SK-N-SH treated with all-trans-retinoic acid at 6 μM for 48 hours (cell line): ENCODE data around the gene IQUB.

Source experiments
- ATAC-seq: fragments of 200-7000 bp; cut with Tn5 transposase; 3 replicates; pipeline ENCODE4 v1.9.1; 2020; ENCODE audit warnings: mild to moderate bottlenecking, moderate library complexity
- ARNTL ChIP-seq: fragments of 450-650 bp; formaldehyde crosslinking; IDR thresholded peaks from 2 replicates; pipeline ENCODE4 v1.5.0; 2020; ENCODE audit warnings: low read depth, mild to moderate bottlenecking, moderate library complexity, borderline replicate concordance
- BACH2 ChIP-seq: fragments of 250-450 bp; sonication (Bioruptor Pico); IDR thresholded peaks from 2 replicates; pipeline ENCODE4 v1.9.0; 2021; ENCODE audit warnings: mild to moderate bottlenecking, borderline replicate concordance
- CSDC2 ChIP-seq: fragments of 250-450 bp; sonication (Bioruptor Pico); IDR thresholded peaks from 2 replicates; pipeline ENCODE4 v1.5.0; 2020; ENCODE audit warnings: mild to moderate bottlenecking, moderate library complexity
- ESRRG ChIP-seq: fragments of 250-450 bp; sonication (Bioruptor Pico); IDR thresholded peaks from 2 replicates; pipeline ENCODE4 v1.6.1; 2021; ENCODE audit warnings: mild to moderate bottlenecking
- ISL1 ChIP-seq: fragments of 250-450 bp; sonication (Bioruptor Pico); IDR thresholded peaks from 2 replicates; pipeline ENCODE4 v2.1.2; 2022; ENCODE audit warnings: mild to moderate bottlenecking, moderate library complexity
- OSR1 ChIP-seq: fragments of 250-450 bp; sonication (Bioruptor Pico); IDR thresholded peaks from 2 replicates; pipeline ENCODE4 v1.8.0; 2022; ENCODE audit warnings: moderate library complexity, mild to moderate bottlenecking, inconsistent platforms
- PATZ1 ChIP-seq: fragments of 250-450 bp; sonication (Bioruptor Pico); IDR thresholded peaks from 2 replicates; pipeline ENCODE4 v1.8.0; 2020; ENCODE audit warnings: mild to moderate bottlenecking, moderate library complexity, borderline replicate concordance
- POU6F1 ChIP-seq: fragments of 250-450 bp; sonication (Bioruptor Pico); IDR thresholded peaks from 2 replicates; pipeline ENCODE4 v1.8.0; 2021; ENCODE audit warnings: low read depth, mild to moderate bottlenecking, moderate library complexity, borderline replicate concordance
- PPARA ChIP-seq: fragments of 250-450 bp; sonication (Bioruptor Pico); IDR thresholded peaks from 2 replicates; pipeline ENCODE4 v1.5.0; 2020; ENCODE audit warnings: mild to moderate bottlenecking, borderline replicate concordance
- RARB ChIP-seq: fragments of 250-450 bp; sonication (Bioruptor Pico); IDR thresholded peaks from 2 replicates; pipeline ENCODE4 v1.8.0; 2021; ENCODE audit warnings: mild to moderate bottlenecking, moderate library complexity
- SNAI2 ChIP-seq: fragments of 250-450 bp; sonication (Bioruptor Pico); IDR thresholded peaks from 2 replicates; pipeline ENCODE4 v1.5.0; 2020; ENCODE audit warnings: mild to moderate bottlenecking, moderate library complexity
- TOX ChIP-seq: fragments of 250-450 bp; sonication (Bioruptor Pico); IDR thresholded peaks from 2 replicates; pipeline ENCODE4 v1.8.0; 2021; ENCODE audit warnings: mild to moderate bottlenecking, moderate library complexity, borderline replicate concordance
- ZC3H10 ChIP-seq: fragments of 250-450 bp; sonication (Bioruptor Pico); IDR thresholded peaks from 2 replicates; pipeline ENCODE4 v1.5.1; 2021; ENCODE audit warnings: mild to moderate bottlenecking, moderate library complexity
- ZFP30 ChIP-seq: fragments of 450-650 bp; formaldehyde crosslinking; IDR thresholded peaks from 2 replicates; pipeline ENCODE4 v1.5.0; 2022; ENCODE audit warnings: mild to moderate bottlenecking, moderate library complexity
- ZNF565 ChIP-seq: fragments of 450-650 bp; formaldehyde crosslinking; conservative IDR thresholded peaks from 2 replicates; pipeline ENCODE4 v1.5.0; 2020; ENCODE audit warnings: low read depth, mild to moderate bottlenecking, moderate library complexity
- ZNF70 ChIP-seq: fragments of 450-650 bp; formaldehyde crosslinking; IDR thresholded peaks from 2 replicates; pipeline ENCODE4 v1.5.0; 2020; ENCODE audit warnings: mild to moderate bottlenecking, moderate library complexity
- TF ChIP-seq, protein P1 (sequence below): fragments of 250-450 bp; sonication (Bioruptor Pico); IDR thresholded peaks from 2 replicates; pipeline ENCODE4 v1.5.1; 2020; ENCODE audit warnings: low read depth, mild to moderate bottlenecking, moderate library complexity
- TF ChIP-seq, protein P2 (sequence below): fragments of 250-450 bp; sonication (Bioruptor Pico); IDR thresholded peaks from 2 replicates; pipeline ENCODE4 v1.5.1; 2021; ENCODE audit warnings: mild to moderate bottlenecking, moderate library complexity
- TF ChIP-seq, protein P3 (sequence below): fragments of 250-450 bp; sonication (Bioruptor Pico); IDR thresholded peaks from 2 replicates; pipeline ENCODE4 v1.5.0; 2020; ENCODE audit warnings: mild to moderate bottlenecking, moderate library complexity

The IQUB gene

DNA sequence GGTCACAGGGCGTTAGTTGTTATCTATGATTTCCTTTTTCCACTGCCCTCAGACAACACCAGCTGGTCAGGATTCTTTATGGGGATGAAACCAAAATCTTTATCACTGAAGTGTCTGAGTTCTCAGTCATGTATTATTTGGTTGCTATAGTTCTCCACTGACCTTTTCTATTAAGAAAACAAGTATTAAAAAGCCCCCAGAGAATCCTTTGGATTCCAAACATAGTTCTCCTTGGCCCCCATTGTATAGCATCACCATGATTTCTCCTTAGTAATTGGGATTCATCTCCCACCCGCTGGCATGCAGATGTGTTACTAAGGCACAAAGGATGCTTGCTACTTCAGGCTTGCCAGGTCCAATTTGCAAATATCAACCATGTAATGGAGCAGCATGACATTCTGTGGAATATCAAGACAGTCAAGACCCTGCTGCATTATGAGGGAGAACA lies 94.3 kb downstream of the IQUB start:
- ATAC-seq, result no peak
- TF ChIP-seq, protein P1, sequence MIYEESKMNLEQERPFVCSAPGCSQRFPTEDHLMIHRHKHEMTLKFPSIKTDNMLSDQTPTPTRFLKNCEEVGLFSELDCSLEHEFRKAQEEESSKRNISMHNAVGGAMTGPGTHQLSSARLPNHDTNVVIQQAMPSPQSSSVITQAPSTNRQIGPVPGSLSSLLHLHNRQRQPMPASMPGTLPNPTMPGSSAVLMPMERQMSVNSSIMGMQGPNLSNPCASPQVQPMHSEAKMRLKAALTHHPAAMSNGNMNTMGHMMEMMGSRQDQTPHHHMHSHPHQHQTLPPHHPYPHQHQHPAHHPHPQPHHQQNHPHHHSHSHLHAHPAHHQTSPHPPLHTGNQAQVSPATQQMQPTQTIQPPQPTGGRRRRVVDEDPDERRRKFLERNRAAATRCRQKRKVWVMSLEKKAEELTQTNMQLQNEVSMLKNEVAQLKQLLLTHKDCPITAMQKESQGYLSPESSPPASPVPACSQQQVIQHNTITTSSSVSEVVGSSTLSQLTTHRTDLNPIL (CRISPR knock-in tag), result no peak
- TF ChIP-seq RARB (CRISPR knock-in tag) (no peak), ZNF70 (CRISPR knock-in tag) (no peak)
- TF ChIP-seq, protein P2, sequence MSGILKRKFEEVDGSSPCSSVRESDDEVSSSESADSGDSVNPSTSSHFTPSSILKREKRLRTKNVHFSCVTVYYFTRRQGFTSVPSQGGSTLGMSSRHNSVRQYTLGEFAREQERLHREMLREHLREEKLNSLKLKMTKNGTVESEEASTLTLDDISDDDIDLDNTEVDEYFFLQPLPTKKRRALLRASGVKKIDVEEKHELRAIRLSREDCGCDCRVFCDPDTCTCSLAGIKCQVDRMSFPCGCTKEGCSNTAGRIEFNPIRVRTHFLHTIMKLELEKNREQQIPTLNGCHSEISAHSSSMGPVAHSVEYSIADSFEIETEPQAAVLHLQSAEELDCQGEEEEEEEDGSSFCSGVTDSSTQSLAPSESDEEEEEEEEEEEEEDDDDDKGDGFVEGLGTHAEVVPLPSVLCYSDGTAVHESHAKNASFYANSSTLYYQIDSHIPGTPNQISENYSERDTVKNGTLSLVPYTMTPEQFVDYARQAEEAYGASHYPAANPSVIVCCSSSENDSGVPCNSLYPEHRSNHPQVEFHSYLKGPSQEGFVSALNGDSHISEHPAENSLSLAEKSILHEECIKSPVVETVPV (CRISPR knock-in tag), result no peak

DNA sequence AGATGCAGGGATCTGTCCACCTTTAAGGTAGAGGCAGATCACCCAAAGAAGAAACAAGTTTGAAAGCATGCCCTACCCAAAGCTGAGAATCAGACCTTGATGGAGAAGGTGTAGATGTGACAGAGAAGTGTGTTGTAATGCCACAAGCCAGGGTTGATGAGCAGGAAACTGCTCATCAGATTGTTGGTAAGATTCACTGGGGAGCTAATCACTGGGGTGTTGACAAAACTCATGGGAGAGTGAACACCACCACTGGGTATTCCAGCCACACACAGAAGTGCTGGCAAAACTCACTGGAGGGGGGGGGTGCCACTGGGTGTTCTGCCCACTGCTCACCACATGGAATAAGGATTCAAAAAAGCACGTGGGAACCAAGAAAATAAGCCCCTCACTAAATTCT lies 95.2 kb downstream of the IQUB start:
- ATAC-seq, result no peak
- TF ChIP-seq TOX (CRISPR knock-in tag) (no peak), OSR1 (CRISPR knock-in tag) (no peak), ESRRG (CRISPR knock-in tag) (no peak), PPARA (CRISPR knock-in tag) (no peak), CSDC2 (CRISPR knock-in tag) (no peak), BACH2 (CRISPR knock-in tag) (no peak), ZFP30 (CRISPR knock-in tag) (no peak), SNAI2 (no peak)
- TF ChIP-seq, protein P3, sequence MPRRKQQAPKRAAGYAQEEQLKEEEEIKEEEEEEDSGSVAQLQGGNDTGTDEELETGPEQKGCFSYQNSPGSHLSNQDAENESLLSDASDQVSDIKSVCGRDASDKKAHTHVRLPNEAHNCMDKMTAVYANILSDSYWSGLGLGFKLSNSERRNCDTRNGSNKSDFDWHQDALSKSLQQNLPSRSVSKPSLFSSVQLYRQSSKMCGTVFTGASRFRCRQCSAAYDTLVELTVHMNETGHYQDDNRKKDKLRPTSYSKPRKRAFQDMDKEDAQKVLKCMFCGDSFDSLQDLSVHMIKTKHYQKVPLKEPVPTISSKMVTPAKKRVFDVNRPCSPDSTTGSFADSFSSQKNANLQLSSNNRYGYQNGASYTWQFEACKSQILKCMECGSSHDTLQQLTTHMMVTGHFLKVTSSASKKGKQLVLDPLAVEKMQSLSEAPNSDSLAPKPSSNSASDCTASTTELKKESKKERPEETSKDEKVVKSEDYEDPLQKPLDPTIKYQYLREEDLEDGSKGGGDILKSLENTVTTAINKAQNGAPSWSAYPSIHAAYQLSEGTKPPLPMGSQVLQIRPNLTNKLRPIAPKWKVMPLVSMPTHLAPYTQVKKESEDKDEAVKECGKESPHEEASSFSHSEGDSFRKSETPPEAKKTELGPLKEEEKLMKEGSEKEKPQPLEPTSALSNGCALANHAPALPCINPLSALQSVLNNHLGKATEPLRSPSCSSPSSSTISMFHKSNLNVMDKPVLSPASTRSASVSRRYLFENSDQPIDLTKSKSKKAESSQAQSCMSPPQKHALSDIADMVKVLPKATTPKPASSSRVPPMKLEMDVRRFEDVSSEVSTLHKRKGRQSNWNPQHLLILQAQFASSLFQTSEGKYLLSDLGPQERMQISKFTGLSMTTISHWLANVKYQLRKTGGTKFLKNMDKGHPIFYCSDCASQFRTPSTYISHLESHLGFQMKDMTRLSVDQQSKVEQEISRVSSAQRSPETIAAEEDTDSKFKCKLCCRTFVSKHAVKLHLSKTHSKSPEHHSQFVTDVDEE (CRISPR knock-in tag), result no peak
- TF ChIP-seq, protein P1 (CRISPR knock-in tag), result no peak
- TF ChIP-seq, protein P2 (CRISPR knock-in tag), result no peak
- TF ChIP-seq, all 23 proteins: peak for 0

DNA sequence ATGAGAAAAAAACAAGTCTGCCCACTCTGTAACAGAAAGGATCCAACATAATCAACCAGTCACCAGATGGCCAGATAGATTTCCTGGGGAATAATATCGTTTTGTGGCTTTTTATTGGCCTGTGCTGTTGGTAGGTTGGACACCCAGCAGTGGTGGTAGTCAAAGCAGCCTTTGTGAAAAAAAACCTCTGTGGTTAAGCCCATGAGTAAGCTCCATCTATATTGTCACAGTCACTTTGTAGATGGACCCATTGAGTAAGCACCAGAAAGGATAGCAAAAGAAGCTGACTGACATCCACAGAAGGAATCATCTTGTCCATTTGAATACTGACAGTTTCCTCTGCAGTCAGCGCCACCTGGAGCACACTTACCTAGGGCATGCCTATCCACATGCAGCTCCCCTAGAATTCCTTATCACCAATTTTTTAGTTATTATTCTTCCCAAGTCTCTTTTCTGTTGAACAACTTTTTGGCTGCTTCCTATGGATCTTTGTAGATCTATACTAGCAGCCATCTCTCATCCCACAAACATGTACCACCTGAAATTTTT lies 96.9 kb downstream of the IQUB start:
- TF ChIP-seq ZC3H10 (CRISPR knock-in tag) (no peak), TOX (CRISPR knock-in tag) (no peak), RARB (CRISPR knock-in tag) (no peak), ZNF565 (CRISPR knock-in tag) (no peak), ISL1 (no peak), POU6F1 (no peak), ARNTL (CRISPR knock-in tag) (no peak), PATZ1 (CRISPR knock-in tag) (no peak)
- TF ChIP-seq, protein P1 (CRISPR knock-in tag), result no peak
- TF ChIP-seq, protein P3 (CRISPR knock-in tag), result no peak
- TF ChIP-seq, all 23 proteins: peak for 0
- no peak for ATAC-seq
